H1 (cell line): ENCODE results near the gene CFAP74. TPM values are rescaled to one million over a fixed set of nuclear protein-coding genes. Genes with fewer than 3 reads are reported as not detected.

Experiments
- CTCF ChIA-PET: fragments of 300-600 bp; sonication (Branson Sonifier 250); formaldehyde crosslinking; loops from one replicate; lab custom pipeline; 2021; ENCODE audit not compliant: partially characterized antibody; lab: Charles Lee
- POLR2A ChIA-PET: fragments of 300-600 bp; sonication (Branson Sonifier 250); formaldehyde crosslinking; loops from one replicate; lab custom pipeline; 2021; ENCODE audit warnings: inconsistent platforms; ENCODE audit not compliant: partially characterized antibody; lab: Charles Lee
- DNase-seq, 2 experiments: peaks; one replicate each; pipeline versions ENCODE4 v3.0.0 to v3.0.0-alpha.2; 2010 to 2022; ENCODE audit warnings: low spot score in 2 of 2, low read depth in 1 of 2, mixed read lengths in 1 of 2
- FAIRE-seq: peaks from 2 replicates; lab custom pipeline; 2011; peaks lifted over from hg19 to GRCh38; lab: Jason Lieb, UNC
- H2AFZ ChIP-seq: 2 replicates; pipeline ENCODE4 v1.8.1; 2012; ENCODE audit warnings: low read length, inconsistent platforms
- H2AK5ac ChIP-seq: 2 replicates; pipeline ENCODE4 v1.6.1; 2013; ENCODE audit warnings: low read depth, low read length
- H2BK120ac ChIP-seq: replicated peaks from 2 replicates; pipeline ENCODE3; 2013; ENCODE audit warnings: low read depth, low read length, inconsistent platforms
- H2BK12ac ChIP-seq: 2 replicates; pipeline ENCODE4 v1.6.1; 2013; ENCODE audit warnings: low read depth, low read length
- H2BK15ac ChIP-seq: 2 replicates; pipeline ENCODE4 v1.6.1; 2013; ENCODE audit warnings: low read length
- H2BK20ac ChIP-seq: 2 replicates; pipeline ENCODE4 v1.6.1; 2013; ENCODE audit warnings: low read length
- H2BK5ac ChIP-seq: 2 replicates; pipeline ENCODE4 v1.6.1; 2013; ENCODE audit warnings: low read depth, low read length
- H3K14ac ChIP-seq: 2 replicates; pipeline ENCODE4 v1.6.1; 2013; ENCODE audit warnings: inconsistent platforms; ENCODE audit not compliant: insufficient read length
- H3K18ac ChIP-seq: 2 replicates; pipeline ENCODE4 v1.6.1; 2013; ENCODE audit warnings: low read length; ENCODE audit errors: extremely low read depth
- H3K23ac ChIP-seq: 2 replicates; pipeline ENCODE4 v1.6.1; 2013; ENCODE audit warnings: inconsistent platforms; ENCODE audit not compliant: insufficient read length
- H3K23me2 ChIP-seq: 2 replicates; pipeline ENCODE4 v1.6.1; 2013; ENCODE audit warnings: low read depth, low read length
- H3K27ac ChIP-seq: 2 replicates; pipeline ENCODE4 v1.6.1; 2011; ENCODE audit warnings: low read depth, low read length, inconsistent platforms
- H3K27me3 ChIP-seq, 4 experiments: replicated peaks in 1 of 4; 1 replicate in 1 of 4; 2 replicates in 3 of 4; pipeline versions ENCODE4 v1.6.1 to v1.8.1; 2011 to 2013; ENCODE audit warnings: low read length in 3 of 4, mild to moderate bottlenecking in 3 of 4, inconsistent platforms in 2 of 4, mixed read lengths in 2 of 4, moderate library complexity in 1 of 4; ENCODE audit not compliant: control insufficient read depth in 3 of 4, insufficient read depth in 3 of 4; ENCODE audit errors: extremely low read depth in 1 of 4
- H3K36me3 ChIP-seq, 4 experiments: 2 replicates each; pipeline versions ENCODE4 v1.6.1 to v1.8.1; 2011 to 2013; ENCODE audit warnings: mild to moderate bottlenecking in 4 of 4, low read length in 3 of 4, moderate library complexity in 2 of 4, control low read depth in 1 of 4, inconsistent platforms in 1 of 4; ENCODE audit not compliant: insufficient read depth in 4 of 4, control insufficient read depth in 2 of 4
- H3K4ac ChIP-seq: replicated peaks from 2 replicates; pipeline ENCODE3; 2013; ENCODE audit warnings: low read length, low read depth, mixed read lengths, inconsistent platforms; ENCODE audit not compliant: insufficient read length
- H3K4me1 ChIP-seq, 4 experiments: replicated peaks in 1 of 4; 1 replicate in 1 of 4; 2 replicates in 3 of 4; pipeline versions ENCODE4 v1.6.1 to v1.8.1; 2011 to 2013; ENCODE audit warnings: low read length in 3 of 4, inconsistent platforms in 2 of 4, mixed read lengths in 1 of 4; ENCODE audit not compliant: insufficient read depth in 4 of 4, control insufficient read depth in 3 of 4
- H3K4me2 ChIP-seq, 2 experiments: 2 replicates each; pipeline versions ENCODE4 v1.6.1 to v1.8.1; 2011 to 2013; ENCODE audit warnings: low read depth in 2 of 2, low read length in 2 of 2, control low read depth in 1 of 2, inconsistent platforms in 1 of 2, mild to moderate bottlenecking in 1 of 2; ENCODE audit not compliant: insufficient read depth in 1 of 2
- H3K4me3 ChIP-seq, 4 experiments: fragments of 200-600, 300-600 bp in 1 of 4; sonication (generic), shearing (Covaris generic), sonication (Bioruptor Twin) in 1 of 4; 2 replicates each; pipeline versions ENCODE4 v1.5.1 to v1.8.1; 2011 to 2016; ENCODE audit warnings: low read length in 4 of 4, low read depth in 3 of 4, control low read depth in 2 of 4, inconsistent platforms in 2 of 4, mild to moderate bottlenecking in 2 of 4, mixed read lengths in 1 of 4, moderate library complexity in 1 of 4; ENCODE audit not compliant: insufficient read depth in 2 of 4; ENCODE audit errors: extremely low read depth in 1 of 4
- H3K56ac ChIP-seq: replicated peaks from 2 replicates; pipeline ENCODE3; 2013; ENCODE audit warnings: low read depth, mild to moderate bottlenecking, mixed read lengths, low read length, inconsistent platforms; ENCODE audit not compliant: insufficient read length
- H3K79me1 ChIP-seq: 2 replicates; pipeline ENCODE4 v1.6.1; 2013; ENCODE audit warnings: low read depth, low read length, control low read depth
- H3K79me2 ChIP-seq, 2 experiments: 2 replicates each; pipeline versions ENCODE4 v1.6.1 to v1.8.1; 2012 to 2013; ENCODE audit warnings: low read length in 2 of 2, mild to moderate bottlenecking in 2 of 2, inconsistent platforms in 1 of 2; ENCODE audit not compliant: insufficient read depth in 2 of 2, control insufficient read depth in 1 of 2
- H3K9ac ChIP-seq, 4 experiments: replicated peaks in 1 of 4; 1 replicate in 1 of 4; 2 replicates in 3 of 4; pipeline versions ENCODE4 v1.6.1 to v1.8.1; 2011 to 2013; ENCODE audit warnings: low read depth in 3 of 4, low read length in 3 of 4, control low read depth in 2 of 4, mild to moderate bottlenecking in 2 of 4, moderate library complexity in 2 of 4, inconsistent platforms in 1 of 4; ENCODE audit errors: extremely low read depth in 1 of 4
- H3K9me3 ChIP-seq, 2 experiments: 2 replicates each; pipeline versions ENCODE4 v1.6.1 to v1.8.1; 2012 to 2013; ENCODE audit warnings: mild to moderate bottlenecking in 2 of 2, moderate library complexity in 2 of 2, control low read depth in 1 of 2, inconsistent platforms in 1 of 2, low read depth in 1 of 2, low read length in 1 of 2, mixed read lengths in 1 of 2; ENCODE audit not compliant: insufficient read depth in 2 of 2
- H4K20me1 ChIP-seq, 2 experiments: replicated peaks in 1 of 2; 2 replicates each; pipeline versions ENCODE3 to v1.8.1; 2011 to 2013; ENCODE audit warnings: inconsistent platforms in 2 of 2, low read length in 2 of 2, mild to moderate bottlenecking in 1 of 2; ENCODE audit not compliant: insufficient read depth in 2 of 2, control insufficient read depth in 1 of 2
- H4K5ac ChIP-seq: 2 replicates; pipeline ENCODE4 v1.6.1; 2013; ENCODE audit warnings: low read length, low read depth, mixed read lengths, inconsistent platforms; ENCODE audit not compliant: insufficient read length
- H4K8ac ChIP-seq: 2 replicates; pipeline ENCODE4 v1.8.0; 2013; ENCODE audit warnings: mild to moderate bottlenecking, moderate library complexity, low read length, inconsistent platforms; ENCODE audit not compliant: insufficient read depth; ENCODE audit errors: extremely low read depth
- H4K91ac ChIP-seq: replicated peaks from 2 replicates; pipeline ENCODE3; 2013; ENCODE audit warnings: low read length, mixed read lengths, inconsistent platforms; ENCODE audit not compliant: insufficient read length
- PHF8 ChIP-seq: fragments of 200-600 bp; sonication (generic); conservative IDR thresholded peaks from 2 replicates; pipeline ENCODE4 v1.7.1; 2012; ENCODE audit warnings: low read depth, mild to moderate bottlenecking, inconsistent platforms, low read length, moderate library complexity
- SUZ12 ChIP-seq: fragments of 200-600 bp; sonication (generic); IDR thresholded peaks from 2 replicates; pipeline ENCODE4 v1.6.1; 2012; ENCODE audit warnings: mild to moderate bottlenecking, inconsistent platforms, low read length, moderate library complexity, mixed read lengths
- WGBS, 2 experiments: shearing (Covaris generic) in 1 of 2; methylation state at CpG; one replicate each; pipeline versions ENCODE4 v1.1.6 to v1.1.7; 2013 to 2015; ENCODE audit warnings: low lambda C conversion rate in 2 of 2, mixed read lengths in 2 of 2, inconsistent platforms in 1 of 2, low coverage in 1 of 2, missing lambda C conversion rate in 1 of 2; ENCODE audit not compliant: insufficient replicate concordance in 2 of 2, insufficient coverage in 1 of 2, insufficient read length in 1 of 2; ENCODE audit errors: extremely low coverage in 1 of 2, missing lambda C conversion rate in 1 of 2; 5-methylcytosine and 5-hydroxymethylcytosine counted together
- polyA plus RNA-seq, 7 experiments: library from polyadenylated mRNA; depleted of rRNA in 3 of 7; stranded (reverse) in 5 of 7; unstranded in 2 of 7; fragments of >200 nt in 5 of 7; fragments of 200-250 nt in 2 of 7; gene quantifications; 1 replicate in 5 of 7; 2 replicates in 1 of 7; 4 replicates in 1 of 7; pipeline versions ENCODE4 v1.2.1 to v1.2.3, GENCODE V29; 2011 to 2013; ENCODE audit warnings: missing spikeins in 2 of 7, mixed read lengths in 2 of 7
- total RNA-seq: library from RNA; stranded (reverse); fragmentation: NEBNext Ultra II Directional; extraction: Animal tissue kit (Norgen Biotek cat#: 25700); gene quantifications from 2 replicates; pipeline ENCODE4 v1.2.1, GENCODE V29; 2021
- TF ChIP-seq, protein P1 (sequence below): IDR thresholded peaks from 2 replicates; pipeline ENCODE4 v1.6.1; 2012; ENCODE audit warnings: inconsistent platforms
- TF ChIP-seq, protein P2 (sequence below), 3 experiments: IDR thresholded peaks; 1 replicate in 2 of 3; 2 replicates in 1 of 3; pipeline versions ENCODE4 v1.5.1 to v1.6.1; 2011; ENCODE audit warnings: low read length in 3 of 3, mild to moderate bottlenecking in 3 of 3, inconsistent platforms in 2 of 3, low read depth in 1 of 3, moderate library complexity in 1 of 3; ENCODE audit not compliant: insufficient read depth in 1 of 3; ENCODE audit errors: control extremely low read depth in 1 of 3

Gene CFAP74
- total and polyA plus RNA-seq, 2 of the 8 experiments (the other 6 are each of a cell fraction or from before 2014, with no cell fraction given): 0.09 to 0.20 TPM

DNA sequence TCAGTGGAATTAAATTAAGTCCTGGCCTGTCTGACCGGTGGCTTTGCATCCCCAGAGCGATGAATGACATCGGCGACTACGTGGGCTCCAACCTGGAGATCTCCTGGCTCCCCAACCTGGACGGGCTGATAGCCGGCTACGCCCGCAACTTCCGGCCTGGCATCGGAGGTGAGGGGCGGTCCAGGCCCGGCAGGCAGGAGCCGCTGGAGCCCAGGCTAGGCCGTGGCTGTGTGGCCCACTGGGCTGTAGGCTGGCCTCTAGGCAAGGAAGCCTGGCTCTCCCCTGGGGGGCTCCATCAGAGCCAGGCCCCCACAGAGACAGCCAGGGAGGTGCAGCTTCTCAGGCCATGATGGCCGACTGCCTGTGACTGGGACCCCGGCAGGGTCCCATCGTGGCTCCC is 21.3 kb upstream of the CFAP74 start:
- H2BK5ac ChIP-seq: no peak overlapping the region
- FAIRE-seq (no peak), DNase-seq (no peak)
- no peaks in the 10 kb centered on the region for H3K79me1 ChIP-seq
- H3K27me3 ChIP-seq: peaks cover 2 to 13% (median 10%) of the 10 kb centered on the region in 4 experiments
- H3K23me2 ChIP-seq: 0 out of 2 replicates have a peak, but pooled peaks cover 2% of the 10 kb centered on the region
- H3K56ac ChIP-seq: no peak overlapping the region
- no peak overlapping the region for H2AFZ ChIP-seq
- no peak overlapping the region for H3K4me2 ChIP-seq
- H3K23ac ChIP-seq: no peak overlapping the region
- no peaks in the 10 kb centered on the region for H3K36me3 ChIP-seq
- CTCF ChIA-PET: interaction anchor here (1.2 to 8.0 kb wide), 5 partner anchors 19 to 80 kb away, joined by 4 to 66 read pairs (median 5); no protein-coding TSS in a partner anchor
- H3K9me3 ChIP-seq: no peaks in the 10 kb centered on the region
- H3K27ac ChIP-seq: no peak overlapping the region
- H4K5ac ChIP-seq: no peak overlapping the region
- 95% methylated on average over 18 of the region's 18 CpGs; no CpG with 5 or more reads in 1 of the 2 experiments for WGBS, 2 experiments
- H2BK20ac ChIP-seq: no peak overlapping the region
- no peak overlapping the region for H3K18ac ChIP-seq
- H3K4me3 ChIP-seq: no peak overlapping the region
- H4K8ac ChIP-seq: no peak overlapping the region
- TF ChIP-seq PHF8: no peak
- TF ChIP-seq, protein P1, sequence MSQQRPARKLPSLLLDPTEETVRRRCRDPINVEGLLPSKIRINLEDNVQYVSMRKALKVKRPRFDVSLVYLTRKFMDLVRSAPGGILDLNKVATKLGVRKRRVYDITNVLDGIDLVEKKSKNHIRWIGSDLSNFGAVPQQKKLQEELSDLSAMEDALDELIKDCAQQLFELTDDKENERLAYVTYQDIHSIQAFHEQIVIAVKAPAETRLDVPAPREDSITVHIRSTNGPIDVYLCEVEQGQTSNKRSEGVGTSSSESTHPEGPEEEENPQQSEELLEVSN: no peak
- TF ChIP-seq, protein P2, sequence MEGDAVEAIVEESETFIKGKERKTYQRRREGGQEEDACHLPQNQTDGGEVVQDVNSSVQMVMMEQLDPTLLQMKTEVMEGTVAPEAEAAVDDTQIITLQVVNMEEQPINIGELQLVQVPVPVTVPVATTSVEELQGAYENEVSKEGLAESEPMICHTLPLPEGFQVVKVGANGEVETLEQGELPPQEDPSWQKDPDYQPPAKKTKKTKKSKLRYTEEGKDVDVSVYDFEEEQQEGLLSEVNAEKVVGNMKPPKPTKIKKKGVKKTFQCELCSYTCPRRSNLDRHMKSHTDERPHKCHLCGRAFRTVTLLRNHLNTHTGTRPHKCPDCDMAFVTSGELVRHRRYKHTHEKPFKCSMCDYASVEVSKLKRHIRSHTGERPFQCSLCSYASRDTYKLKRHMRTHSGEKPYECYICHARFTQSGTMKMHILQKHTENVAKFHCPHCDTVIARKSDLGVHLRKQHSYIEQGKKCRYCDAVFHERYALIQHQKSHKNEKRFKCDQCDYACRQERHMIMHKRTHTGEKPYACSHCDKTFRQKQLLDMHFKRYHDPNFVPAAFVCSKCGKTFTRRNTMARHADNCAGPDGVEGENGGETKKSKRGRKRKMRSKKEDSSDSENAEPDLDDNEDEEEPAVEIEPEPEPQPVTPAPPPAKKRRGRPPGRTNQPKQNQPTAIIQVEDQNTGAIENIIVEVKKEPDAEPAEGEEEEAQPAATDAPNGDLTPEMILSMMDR (IDR thresholded peaks at IDR 0.05; ENCODE audit: control extremely low read depth in 1 of 3, insufficient read depth in 1 of 3, low read depth in 1 of 3, low read length in 3 of 3): no peak
- TF ChIP-seq SUZ12: no peak
- H4K91ac ChIP-seq: no peak overlapping the region
- H2BK15ac ChIP-seq: no peak overlapping the region
- H2BK120ac ChIP-seq: no peak overlapping the region
- peaks cover 0 to 2% (median 0%) of the 10 kb centered on the region in 4 experiments; a peak in 1 of 7 replicates for H3K4me1 ChIP-seq
- H2AK5ac ChIP-seq: no peak overlapping the region
- no peak overlapping the region for H3K9ac ChIP-seq
- POLR2A ChIA-PET: no interaction called here
- no peak overlapping the region for H3K14ac ChIP-seq
- H3K79me2 ChIP-seq: no peaks in the 10 kb centered on the region
- no peak overlapping the region for H3K4ac ChIP-seq
- no peak overlapping the region for H2BK12ac ChIP-seq
- H4K20me1 ChIP-seq: peaks cover 0 to 4% of the 10 kb centered on the region in 2 experiments
